Activated CD4-positive, alpha-beta T cell treated with anti-CD3 and anti-CD28 coated beads, Interleukin-2, amount 50 U/mL, for 24 hours (primary cell): Measurements from ENCODE around the gene ABCA2.
"Not testable (repeated sequence)": the region's sequence is repeated elsewhere in the genome, so short reads cannot be mapped to it uniquely, and the experiment has no call there.

Experiments
- DNase-seq, 2 donors: peaks; one replicate each; pipeline ENCODE4 v3.0.0-alpha.2; 2020; ENCODE audit warnings: low read depth in 1 of 2, low spot score in 1 of 2

ABCA2 gene

GRCh38 chr9:137063311-137064026 is 35.4 kb upstream of the ABCA2 start:
- no peak for DNase-seq

- not testable (repeated sequence) for DNase-seq
Observed at GRCh38 chr9:137062798-137063197, 34.8 kb upstream of the ABCA2 start.

GRCh38 chr9:137062384-137062783 is 34.3 kb upstream of the ABCA2 start:
- DNase-seq, result no peak

- DNase-seq, result no peak
Observed at GRCh38 chr9:137058521-137059234, 30.6 kb upstream of the ABCA2 start.

- DNase-seq, result no peak
Observed at GRCh38 chr9:137057545-137057944, 29.5 kb upstream of the ABCA2 start.

- no peak for DNase-seq
Observed at GRCh38 chr9:137056739-137057415, 28.8 kb upstream of the ABCA2 start.

- no peak for DNase-seq
Observed at GRCh38 chr9:137055385-137056364, 27.6 kb upstream of the ABCA2 start.

GRCh38 chr9:137054932-137055384 is 26.9 kb upstream of the ABCA2 start:
- DNase-seq, result no peak

- no peak for DNase-seq
Observed at GRCh38 chr9:137053944-137054931, 26.2 kb upstream of the ABCA2 start, which contains the start of gene ENTPD2. ENTPD2 (minus strand) TSS chr9:137054061; CDS start chr9:137053997, 64 bp downstream.

GRCh38 chr9:137052998-137053943 is 25.2 kb upstream of the ABCA2 start:
- no peak for DNase-seq

GRCh38 chr9:137052293-137052692 is 24.3 kb upstream of the ABCA2 start:
- no peak for DNase-seq

- DNase-seq, result no peak
Observed at GRCh38 chr9:137051145-137051724, 23.2 kb upstream of the ABCA2 start.

- no peak for DNase-seq
Observed at GRCh38 chr9:137050570-137050969, 22.5 kb upstream of the ABCA2 start.

- no peak for DNase-seq
Observed at GRCh38 chr9:137049544-137050449, 21.8 kb upstream of the ABCA2 start.

- no peak for DNase-seq
Observed at GRCh38 chr9:137048655-137049543, 20.9 kb upstream of the ABCA2 start.
